Measurements from ENCODE around the gene RAD51D. TPM values are rescaled to one million over a fixed set of nuclear protein-coding genes. Genes with fewer than 3 reads are reported as not detected.

The RAD51D gene
- 13.8 TPM for total RNA-seq
- polyA plus RNA-seq (ENCODE audit: insufficient read depth, low read depth, low replicate concordance): 7.8 TPM
- long read RNA-seq, donor 1, partial matches to known transcripts: 0 of 2 reads
- long read RNA-seq, donor 1, other reads (novel, unspliced or antisense): 0 of 2 reads
- long read RNA-seq, donor 2, full-length matches to known transcripts: 4 of 4 reads
- long read RNA-seq, donor 2, partial matches to known transcripts: 0 of 4 reads
- long read RNA-seq, donor 2, other reads (novel, unspliced or antisense): 0 of 4 reads
- long read RNA-seq, donor 3, full-length matches to known transcripts: 4 of 4 reads
- long read RNA-seq, donor 3, partial matches to known transcripts: 0 of 4 reads
- long read RNA-seq, donor 3, other reads (novel, unspliced or antisense): 0 of 4 reads
- long read RNA-seq, donor 4, full-length matches to known transcripts: 6 of 6 reads
- long read RNA-seq, donor 4, partial matches to known transcripts: 0 of 6 reads
- long read RNA-seq, donor 4, other reads (novel, unspliced or antisense): 0 of 6 reads
- long read RNA-seq, donor 5: 0 reads
- long read RNA-seq, donor 6, partial matches to known transcripts: 0 of 1 reads
- long read RNA-seq, donor 6, other reads (novel, unspliced or antisense): 0 of 1 reads
- long read RNA-seq, donor 7, full-length matches to known transcripts: 5 of 9 reads
- long read RNA-seq, donor 7, partial matches to known transcripts: 0 of 9 reads
- long read RNA-seq, donor 7, other reads (novel, unspliced or antisense): 4 of 9 reads
- long read RNA-seq, donor 8, partial matches to known transcripts: 0 of 1 reads
- long read RNA-seq, donor 8, other reads (novel, unspliced or antisense): 0 of 1 reads
- long read RNA-seq, donor 9, full-length matches to known transcripts: 2 of 2 reads
- long read RNA-seq, donor 9, partial matches to known transcripts: 0 of 2 reads
- long read RNA-seq, donor 9, other reads (novel, unspliced or antisense): 0 of 2 reads
- long read RNA-seq, donor 10, partial matches to known transcripts: 0 of 2 reads
- long read RNA-seq, donor 10, other reads (novel, unspliced or antisense): 0 of 2 reads

DNA sequence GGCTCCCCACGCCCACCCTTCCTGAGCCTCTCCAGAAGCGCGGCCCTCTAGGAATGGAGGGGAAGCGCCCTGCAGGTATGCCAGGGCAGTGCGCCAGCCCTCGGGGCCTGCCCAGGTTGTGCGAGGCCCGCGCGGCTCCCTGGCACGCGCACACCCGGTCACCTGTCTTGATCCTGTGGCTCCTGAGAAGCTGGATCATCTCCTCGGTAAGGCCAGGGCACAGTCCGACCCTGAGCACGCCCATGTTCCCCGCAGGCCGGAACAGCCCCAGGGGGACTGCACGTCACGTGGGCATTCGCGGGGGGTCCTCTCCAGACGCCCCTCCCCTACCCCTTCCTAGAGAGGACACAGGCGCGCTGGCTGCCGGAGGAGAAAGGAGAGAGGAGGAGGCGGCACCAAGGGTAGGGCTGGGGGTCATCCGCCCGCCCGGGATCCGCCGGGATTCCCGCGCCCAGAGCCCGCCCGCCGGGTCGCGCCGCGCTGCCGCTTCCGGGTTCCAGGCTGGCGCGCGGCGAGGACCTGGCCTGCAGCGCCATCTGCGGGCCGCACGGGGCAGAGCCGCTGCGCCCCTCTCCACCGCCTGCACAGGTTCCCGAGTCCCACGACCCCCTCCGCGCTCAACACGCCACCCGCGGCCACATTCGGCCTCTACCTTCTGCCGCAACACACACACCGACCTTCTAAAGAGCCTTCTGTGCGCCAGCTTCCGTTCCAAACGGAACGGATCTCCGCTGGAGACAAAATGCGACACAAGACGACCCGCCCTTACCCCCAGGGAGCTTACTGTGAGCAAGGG, at the start of gene RAD51D:
TSS of gene RAD51D (minus strand) at position 491 of the 796 bp plus-strand sequence. CDS start at position 244, 247 bp downstream.
- TF ChIP-seq, protein P1, sequence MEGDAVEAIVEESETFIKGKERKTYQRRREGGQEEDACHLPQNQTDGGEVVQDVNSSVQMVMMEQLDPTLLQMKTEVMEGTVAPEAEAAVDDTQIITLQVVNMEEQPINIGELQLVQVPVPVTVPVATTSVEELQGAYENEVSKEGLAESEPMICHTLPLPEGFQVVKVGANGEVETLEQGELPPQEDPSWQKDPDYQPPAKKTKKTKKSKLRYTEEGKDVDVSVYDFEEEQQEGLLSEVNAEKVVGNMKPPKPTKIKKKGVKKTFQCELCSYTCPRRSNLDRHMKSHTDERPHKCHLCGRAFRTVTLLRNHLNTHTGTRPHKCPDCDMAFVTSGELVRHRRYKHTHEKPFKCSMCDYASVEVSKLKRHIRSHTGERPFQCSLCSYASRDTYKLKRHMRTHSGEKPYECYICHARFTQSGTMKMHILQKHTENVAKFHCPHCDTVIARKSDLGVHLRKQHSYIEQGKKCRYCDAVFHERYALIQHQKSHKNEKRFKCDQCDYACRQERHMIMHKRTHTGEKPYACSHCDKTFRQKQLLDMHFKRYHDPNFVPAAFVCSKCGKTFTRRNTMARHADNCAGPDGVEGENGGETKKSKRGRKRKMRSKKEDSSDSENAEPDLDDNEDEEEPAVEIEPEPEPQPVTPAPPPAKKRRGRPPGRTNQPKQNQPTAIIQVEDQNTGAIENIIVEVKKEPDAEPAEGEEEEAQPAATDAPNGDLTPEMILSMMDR (IDR thresholded peaks at IDR 0.05; ENCODE audit: borderline replicate concordance, extremely low read depth, insufficient read depth): peak; percentile 97
- Histone ChIP-seq H3K9ac (ENCODE audit: low read length in 3 of 3) (peak within 1 kb of the TSS; percentile 60 to 93 (median 80)), H3K27ac (ENCODE audit: low read depth in 2 of 2, low read length in 2 of 2) (peak within 1 kb of the TSS; percentile 53 to 78), H3K27me3 (ENCODE audit: control insufficient read depth, insufficient read depth, low read length) (no peaks in the 10 kb centered on the region), H3K4me1 (ENCODE audit: control insufficient read depth in 2 of 3, insufficient read depth in 2 of 3, low read depth in 1 of 3, low read length in 3 of 3) (peaks cover 0 to 13% (median 0%) of the 10 kb centered on the region in 3 donors), H3K36me3 (ENCODE audit: control insufficient read depth in 2 of 3, insufficient read depth in 3 of 3, low read length in 3 of 3) (no peaks in the 10 kb centered on the region), H3K4me3 (ENCODE audit: low read length in 3 of 3) (peak within 1 kb of the TSS; percentile 70 to 83 (median 80)), H3K9me3 (ENCODE audit: control insufficient read depth in 2 of 3, insufficient read depth in 1 of 3, low read length in 3 of 3) (no peaks in the 10 kb centered on the region)
- intact Hi-C loops (cut with DNase I): loop anchor here (10.0 kb wide), 2 partner anchors 125 to 695 kb away; no protein-coding TSS in a partner anchor
- DNase-seq (peak; percentile 82 to 91 (median 90)), FAIRE-seq (no peak)

DNA sequence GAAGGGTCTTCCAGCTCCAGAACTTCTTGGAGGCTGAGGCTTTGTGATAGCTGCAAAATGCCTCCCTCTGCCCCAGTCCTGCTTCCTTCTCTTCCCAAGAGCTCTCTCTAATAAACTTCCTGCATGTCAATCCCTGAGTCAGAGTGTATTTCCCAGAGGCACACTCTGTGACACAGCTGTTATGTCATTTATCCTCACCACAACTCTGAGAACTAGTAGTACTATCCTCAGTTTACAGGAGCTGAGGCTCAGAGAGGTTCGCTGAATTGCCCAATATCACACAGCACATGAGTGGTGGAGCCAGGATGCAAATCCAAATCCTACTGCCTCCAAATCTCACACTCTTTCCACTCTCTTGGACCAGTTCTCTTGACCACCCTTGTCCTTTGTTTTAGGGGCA, 48.0 kb upstream of the RAD51D start:
- DNase-seq: no peak
- Histone ChIP-seq H3K27ac (ENCODE audit: low read depth in 2 of 2, low read length in 2 of 2) (no peak overlapping the region), H3K4me3 (ENCODE audit: low read length in 3 of 3) (no peak overlapping the region), H3K27me3 (ENCODE audit: control insufficient read depth, insufficient read depth, low read length) (no peaks in the 10 kb centered on the region), H3K9ac (ENCODE audit: low read length in 3 of 3) (no peak overlapping the region), H3K36me3 (ENCODE audit: control insufficient read depth in 2 of 3, insufficient read depth in 3 of 3, low read length in 3 of 3) (no peaks in the 10 kb centered on the region), H3K4me1 (ENCODE audit: control insufficient read depth in 2 of 3, insufficient read depth in 2 of 3, low read depth in 1 of 3, low read length in 3 of 3) (no peaks in the 10 kb centered on the region), H3K9me3 (ENCODE audit: control insufficient read depth in 2 of 3, insufficient read depth in 1 of 3, low read length in 3 of 3) (no peaks in the 10 kb centered on the region)
- TF ChIP-seq, protein P1 (IDR thresholded peaks at IDR 0.05; ENCODE audit: borderline replicate concordance, extremely low read depth, insufficient read depth): no peak
- intact Hi-C loops (cut with DNase I): no loop called here
- no peak for FAIRE-seq

DNA sequence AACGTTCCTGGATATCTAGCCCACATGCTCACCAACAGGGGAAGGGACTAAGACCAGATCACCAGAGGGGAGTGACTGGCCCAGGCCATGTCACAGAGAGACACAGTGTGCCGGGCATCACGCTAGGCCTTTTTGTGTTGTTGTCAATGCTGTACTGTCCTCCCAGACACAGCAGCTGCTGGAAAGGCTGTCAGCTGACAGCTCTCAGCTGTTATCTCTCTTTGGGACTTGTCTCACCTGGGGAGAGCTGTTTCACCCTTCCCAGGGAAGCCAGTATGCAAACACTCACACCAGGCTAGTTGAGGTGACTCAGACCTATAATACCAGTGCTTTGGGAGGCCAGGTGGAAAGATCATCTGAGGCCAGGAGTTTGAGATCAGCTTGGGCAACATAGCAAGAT, 47.4 kb upstream of the RAD51D start:
- Histone ChIP-seq H3K9me3 (ENCODE audit: control insufficient read depth in 2 of 3, insufficient read depth in 1 of 3, low read length in 3 of 3) (no peaks in the 10 kb centered on the region), H3K36me3 (ENCODE audit: control insufficient read depth in 2 of 3, insufficient read depth in 3 of 3, low read length in 3 of 3) (no peaks in the 10 kb centered on the region), H3K27ac (ENCODE audit: low read depth in 2 of 2, low read length in 2 of 2) (no peak overlapping the region), H3K4me3 (ENCODE audit: low read length in 3 of 3) (no peak overlapping the region), H3K27me3 (ENCODE audit: control insufficient read depth, insufficient read depth, low read length) (no peaks in the 10 kb centered on the region), H3K9ac (ENCODE audit: low read length in 3 of 3) (no peak overlapping the region), H3K4me1 (ENCODE audit: control insufficient read depth in 2 of 3, insufficient read depth in 2 of 3, low read depth in 1 of 3, low read length in 3 of 3) (no peaks in the 10 kb centered on the region)
- DNase-seq (no peak), FAIRE-seq (no peak)
- TF ChIP-seq, protein P1 (IDR thresholded peaks at IDR 0.05; ENCODE audit: borderline replicate concordance, extremely low read depth, insufficient read depth): no peak
- intact Hi-C loops (cut with DNase I): no loop called here

All from kidney (tissue), 22 donors.